Urothelium cell line (cell line): Measurements from ENCODE around the gene ADORA2A.
A peak's percentile ranks its signal among the peaks of the same experiment; 100 is the strongest.

Experiments
- DNase-seq: peaks from one replicate; pipeline ENCODE4 v3.0.0; 2011; ENCODE audit warnings: low spot score, mixed read lengths
- FAIRE-seq: peaks from 2 replicates; lab custom pipeline; 2011; peaks lifted over from hg19 to GRCh38; lab: Jason Lieb, UNC

Gene ADORA2A

DNA sequence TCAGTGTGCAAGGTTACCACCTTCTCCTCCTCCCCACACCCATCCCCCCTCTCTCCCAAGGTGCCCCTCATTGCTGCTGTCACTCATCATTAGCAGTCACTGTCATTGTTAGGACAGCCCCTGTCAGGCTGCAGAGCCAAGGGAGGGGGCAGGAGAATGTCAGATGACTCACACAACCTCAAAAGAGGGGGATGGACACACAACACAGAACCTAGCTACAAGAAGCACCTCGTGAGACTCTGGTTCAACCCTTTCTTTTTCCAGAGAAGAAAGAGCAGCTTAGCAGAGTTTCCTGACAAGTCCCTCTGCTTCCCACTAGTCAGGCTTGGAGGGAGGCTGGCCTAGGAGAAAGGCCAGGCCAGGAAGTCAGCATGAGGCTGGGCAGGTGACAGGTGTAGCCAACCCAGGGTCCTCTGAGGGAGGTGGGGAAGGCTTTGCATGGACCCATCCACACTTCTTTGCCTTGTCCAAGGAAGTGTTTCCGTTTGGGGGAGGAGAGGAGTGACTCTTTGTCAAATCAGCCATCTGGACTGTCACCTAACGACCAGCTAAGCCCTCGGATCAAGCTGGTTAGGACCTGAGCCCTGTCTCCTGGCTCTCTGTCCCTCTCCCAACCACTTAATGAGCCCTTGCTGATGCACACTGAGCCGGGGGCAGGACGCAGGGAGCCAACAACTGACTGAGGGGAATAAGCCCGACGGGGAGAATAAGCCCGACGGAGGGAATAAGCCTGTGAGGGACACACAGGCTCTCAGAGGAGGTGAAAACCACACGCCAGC, 18.3 kb downstream of the ADORA2A start:
- FAIRE-seq (peak; percentile 78), DNase-seq (peak; percentile 67)

DNA sequence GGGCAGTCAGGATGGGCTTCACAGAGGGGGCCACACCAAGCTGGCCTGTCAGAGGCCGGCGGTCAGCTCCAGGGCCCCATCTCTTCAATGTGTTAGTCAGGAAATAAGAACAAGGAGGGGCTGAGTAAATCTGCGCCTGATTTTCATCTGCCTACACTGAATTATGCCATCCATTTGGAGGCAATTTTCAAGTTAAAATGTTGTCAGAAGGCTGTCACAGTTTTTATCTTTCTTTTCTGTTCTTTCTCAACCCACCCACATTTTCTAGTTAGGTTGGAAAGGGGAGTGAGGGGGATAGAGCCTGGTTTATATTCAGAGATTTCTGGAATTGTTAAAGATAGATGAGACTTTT, 18.8 kb downstream of the ADORA2A start:
- FAIRE-seq: no peak
- no peak for DNase-seq

DNA sequence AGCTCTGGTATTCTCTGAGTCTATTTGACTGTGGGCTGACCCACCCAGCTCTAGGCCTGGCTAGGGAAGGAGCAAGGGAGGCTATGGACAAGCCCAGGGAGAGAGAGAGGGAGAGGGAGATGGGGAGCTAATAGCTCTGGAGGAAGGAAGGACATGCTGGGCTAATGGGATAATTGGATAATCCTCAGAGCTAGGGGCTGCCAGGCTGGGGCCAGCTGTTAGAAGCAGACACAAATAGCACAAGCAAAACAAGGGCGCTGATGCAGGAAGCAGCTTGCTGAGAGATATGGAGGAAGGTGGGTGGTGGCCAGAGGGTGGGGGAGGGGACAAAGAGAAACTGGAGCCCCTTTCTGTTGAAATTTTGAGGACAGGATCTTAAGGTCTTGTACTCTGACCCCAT, 23.2 kb downstream of the ADORA2A start:
- DNase-seq: no peak
- FAIRE-seq: no peak

DNA sequence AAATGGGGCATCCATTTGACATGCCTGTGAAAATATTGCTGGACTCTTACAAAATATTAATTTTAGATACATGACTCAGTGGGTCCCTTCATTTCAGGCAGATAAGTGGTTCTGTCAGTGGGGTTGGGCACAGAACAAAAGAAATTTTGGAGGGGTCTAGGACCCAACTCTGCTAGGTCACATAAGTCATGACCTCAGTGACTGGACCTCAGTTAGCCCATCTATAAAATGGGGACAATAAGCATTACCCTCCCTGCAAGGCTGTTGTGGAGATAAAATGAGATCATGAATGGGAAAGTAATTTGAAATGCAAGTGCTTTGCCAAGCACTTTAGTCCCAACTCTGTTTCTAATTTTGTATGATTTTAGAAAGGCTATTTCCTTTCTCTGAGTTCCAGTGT, 23.8 kb downstream of the ADORA2A start:
- DNase-seq (no peak), FAIRE-seq (no peak)

DNA sequence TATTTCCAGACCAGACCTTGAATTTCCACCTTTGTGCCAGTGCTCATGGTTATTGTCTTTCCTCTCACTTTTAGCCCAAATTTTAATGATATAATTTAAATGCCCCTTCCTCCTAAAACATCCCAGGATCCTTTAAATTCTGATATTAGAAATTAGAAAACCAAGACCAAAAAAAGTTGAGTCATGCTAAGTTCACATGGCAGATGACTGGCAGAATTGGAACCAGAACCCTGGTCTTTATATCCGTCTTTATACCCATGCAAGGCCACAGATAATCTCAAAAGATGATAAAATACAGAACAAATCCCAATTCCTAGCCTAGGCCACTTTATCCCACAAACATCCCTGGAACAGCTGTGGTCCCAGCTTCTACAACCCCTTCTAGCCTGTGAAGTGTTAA, 26.5 kb downstream of the ADORA2A start:
- no peak for DNase-seq
- FAIRE-seq: no peak

DNA sequence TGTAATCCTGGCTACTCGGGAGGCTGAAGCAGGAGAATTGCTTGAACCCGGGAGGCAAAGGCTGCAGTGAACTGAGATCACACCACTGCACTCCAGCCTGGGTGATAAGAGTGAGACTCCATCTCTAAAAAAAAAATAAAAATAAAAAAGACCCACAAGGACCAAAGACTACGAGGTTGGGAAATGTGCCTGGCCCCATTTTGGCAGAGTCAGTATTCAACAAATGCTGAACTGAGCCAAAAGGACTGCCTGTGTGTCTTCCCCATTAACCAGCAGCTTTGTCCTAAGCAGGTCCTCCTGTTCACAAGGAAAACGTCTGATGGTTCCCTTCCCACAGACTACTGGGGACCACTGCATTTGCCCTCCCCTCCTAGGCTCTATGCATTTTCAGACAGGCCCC, 27.6 kb downstream of the ADORA2A start:
- DNase-seq (no peak), FAIRE-seq (no peak)

DNA sequence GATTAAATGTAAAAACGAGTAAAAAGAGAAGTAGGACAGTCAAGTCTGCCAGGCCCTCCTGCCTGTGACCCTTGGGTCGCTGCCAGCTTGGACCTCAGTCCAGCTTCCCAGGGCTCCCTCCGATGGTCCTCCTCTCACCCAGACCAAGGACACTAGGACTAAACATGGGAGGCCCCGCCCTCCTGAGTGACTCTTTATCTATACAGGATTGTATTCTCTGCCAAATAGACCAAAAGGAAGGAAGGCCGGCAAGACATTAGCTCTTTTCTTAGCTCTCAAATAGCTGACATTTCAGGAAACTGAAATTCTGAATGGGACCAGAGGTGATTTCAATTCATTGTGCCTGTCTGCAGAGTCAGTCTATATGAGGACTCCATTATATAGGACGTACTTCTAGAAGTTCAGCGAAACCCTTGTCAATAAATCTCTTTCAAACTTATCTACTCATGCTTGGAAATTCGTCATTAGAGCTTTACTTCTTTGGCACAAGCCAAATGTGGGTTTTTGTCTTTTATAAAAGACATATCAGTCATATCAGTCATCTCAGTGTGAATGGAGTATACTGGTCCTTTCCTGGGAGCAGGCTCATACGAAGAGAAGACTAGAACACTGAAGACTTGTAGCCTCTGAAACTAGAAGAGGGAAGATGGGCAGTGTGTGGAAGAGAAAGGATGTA, 28.5 kb downstream of the ADORA2A start:
- DNase-seq (no peak), FAIRE-seq (no peak)

DNA sequence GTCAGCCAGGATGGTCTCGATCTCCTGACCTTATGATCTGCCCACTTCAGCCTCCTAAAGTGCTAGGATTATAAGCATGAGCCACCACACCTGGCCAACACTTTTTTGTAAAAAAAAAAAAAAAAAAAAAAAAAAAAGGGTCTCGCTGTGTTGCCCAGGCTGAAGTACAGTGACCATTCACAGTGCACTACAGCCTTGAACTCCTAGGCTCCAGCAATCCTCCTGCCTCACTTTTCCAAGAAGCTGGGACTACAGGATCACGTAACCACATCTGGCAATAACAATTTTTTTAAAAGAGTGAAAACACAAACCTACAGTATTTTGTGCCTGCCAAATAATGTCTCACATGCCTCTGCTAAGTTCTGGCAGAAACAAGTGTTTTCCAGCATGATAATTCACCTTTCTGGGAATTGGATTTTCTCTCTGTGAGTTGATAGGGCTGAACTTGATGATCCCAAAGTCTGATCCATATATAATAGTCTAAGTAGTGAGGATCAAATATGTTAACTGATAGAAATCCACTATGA, 30.6 kb downstream of the ADORA2A start:
- no peak for DNase-seq
- no peak for FAIRE-seq

DNA sequence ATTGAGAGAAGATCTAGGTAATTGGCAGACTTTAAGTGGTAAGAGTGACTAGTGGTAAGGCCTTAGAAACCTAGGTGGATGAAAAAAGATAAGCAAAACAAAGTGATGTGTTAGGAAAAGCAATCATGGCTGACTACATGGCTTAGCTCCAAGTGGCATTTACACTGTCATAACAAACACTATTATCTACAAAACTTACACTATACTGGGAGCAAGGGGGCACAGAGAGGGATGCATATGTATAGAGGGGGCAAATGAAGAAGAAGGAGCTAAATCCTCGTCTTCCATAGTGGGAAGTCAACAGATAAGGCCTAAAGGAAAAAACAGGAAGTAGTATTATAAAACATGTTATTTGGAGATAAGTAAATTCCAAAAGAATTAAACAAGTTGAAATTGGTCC, 32.5 kb downstream of the ADORA2A start:
- FAIRE-seq (no peak), DNase-seq (no peak)

DNA sequence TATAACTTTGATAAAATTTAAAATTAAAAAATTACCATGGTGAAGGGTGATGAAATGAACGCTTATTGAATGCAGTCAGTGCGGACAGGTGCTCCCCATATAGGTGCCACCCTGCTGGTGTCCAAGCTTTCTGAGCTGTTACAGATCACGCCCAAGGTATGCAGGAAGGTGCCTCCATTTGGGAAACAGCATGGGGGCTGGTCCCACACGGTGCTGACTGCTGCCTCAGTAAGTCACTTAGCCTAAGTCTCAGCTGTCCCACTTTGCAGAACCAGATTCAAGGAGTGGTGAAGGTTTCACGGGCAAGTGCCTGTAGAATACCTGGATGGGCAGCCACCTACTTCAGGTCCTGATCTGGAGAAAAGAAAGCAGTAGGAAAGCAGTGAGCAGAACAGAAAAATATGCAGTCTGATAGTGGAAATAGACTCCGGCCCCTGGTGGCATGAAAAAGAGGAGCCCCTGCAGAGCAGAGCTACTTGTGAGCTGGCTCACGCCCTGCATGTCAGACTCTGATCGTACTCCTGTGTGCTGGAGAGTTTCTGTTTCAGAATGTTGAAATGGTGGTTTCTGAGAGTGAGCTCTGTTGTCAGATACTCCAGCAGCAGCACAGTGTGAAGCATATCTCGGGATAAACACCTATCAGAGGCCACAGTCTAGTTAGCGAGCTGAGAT, 33.2 kb downstream of the ADORA2A start:
- DNase-seq (no peak), FAIRE-seq (no peak)

DNA sequence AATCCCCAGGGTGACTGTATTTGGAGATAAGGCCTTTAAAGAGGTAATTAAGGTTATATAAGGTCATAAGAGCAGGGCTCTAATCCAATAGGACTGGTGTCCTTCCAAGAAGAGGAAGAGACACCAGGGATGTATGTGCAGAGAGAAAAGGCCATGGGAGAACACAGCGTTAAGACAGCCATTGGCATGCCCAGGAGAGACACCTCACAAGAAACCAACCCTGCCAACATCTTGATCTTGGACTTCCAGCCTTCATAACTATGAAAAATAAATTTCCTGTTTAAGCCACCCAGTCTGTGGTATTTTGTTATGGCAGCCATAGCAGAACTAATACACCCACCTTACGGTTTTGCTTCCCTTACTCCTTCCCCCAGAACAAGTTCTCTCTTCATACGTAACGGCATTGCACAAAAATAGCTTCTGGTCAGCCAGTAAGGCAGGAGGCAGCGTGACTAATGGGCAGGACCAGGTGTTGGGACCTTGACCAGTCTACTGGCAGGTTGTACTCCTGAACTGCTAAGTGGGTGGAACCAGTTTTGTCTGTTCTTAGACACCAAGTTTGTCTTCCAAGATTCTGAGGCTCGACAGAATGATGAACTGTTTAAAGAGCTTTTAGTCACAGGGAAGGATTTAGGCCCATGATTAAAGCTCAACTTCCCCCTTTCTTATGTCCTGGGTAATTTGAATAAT, 35.8 kb downstream of the ADORA2A start:
- no peak for DNase-seq

DNA sequence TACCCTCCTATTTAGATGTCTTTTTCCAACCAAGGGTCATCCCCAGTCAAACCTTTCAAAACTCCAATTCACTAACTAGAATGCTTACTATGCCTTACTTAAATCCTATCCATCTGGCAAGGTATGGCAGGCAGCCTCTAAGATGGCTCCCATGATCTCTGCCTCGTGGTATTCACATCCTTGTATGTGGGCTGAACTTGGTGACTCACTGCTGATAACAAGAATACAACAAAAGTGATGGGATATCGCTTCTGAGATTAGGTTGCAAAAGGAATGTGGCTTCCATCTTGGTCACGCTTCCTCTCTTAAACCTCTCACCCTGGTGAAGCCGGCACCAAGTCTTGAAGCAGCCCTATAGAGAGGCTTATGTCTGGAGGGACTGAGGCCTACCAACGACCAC, 38.2 kb downstream of the ADORA2A start:
- FAIRE-seq (peak; percentile 96), DNase-seq (peak; percentile 40)

More for the DNA sequence above, 35.8 kb downstream of the ADORA2A start:
- FAIRE-seq: no peak

DNA sequence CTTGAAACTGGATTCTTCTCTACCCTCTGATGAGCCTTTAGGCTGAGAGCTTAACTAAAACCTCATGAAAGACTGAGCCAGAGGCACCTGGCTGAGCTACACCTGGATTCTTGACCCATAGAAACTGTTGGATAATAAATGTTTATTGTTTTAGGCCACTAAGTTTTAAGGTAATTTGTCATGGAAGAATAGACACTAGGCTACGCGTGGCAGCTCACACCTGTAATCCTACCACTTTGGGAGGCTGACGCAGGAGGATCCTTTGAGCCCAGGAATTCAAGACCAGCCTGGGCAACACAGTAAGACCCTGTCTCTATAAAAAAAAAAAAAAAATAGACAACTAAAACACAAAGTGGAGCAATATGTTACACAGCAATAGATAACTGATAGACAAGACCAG, 38.6 kb downstream of the ADORA2A start:
- DNase-seq: no peak

DNA sequence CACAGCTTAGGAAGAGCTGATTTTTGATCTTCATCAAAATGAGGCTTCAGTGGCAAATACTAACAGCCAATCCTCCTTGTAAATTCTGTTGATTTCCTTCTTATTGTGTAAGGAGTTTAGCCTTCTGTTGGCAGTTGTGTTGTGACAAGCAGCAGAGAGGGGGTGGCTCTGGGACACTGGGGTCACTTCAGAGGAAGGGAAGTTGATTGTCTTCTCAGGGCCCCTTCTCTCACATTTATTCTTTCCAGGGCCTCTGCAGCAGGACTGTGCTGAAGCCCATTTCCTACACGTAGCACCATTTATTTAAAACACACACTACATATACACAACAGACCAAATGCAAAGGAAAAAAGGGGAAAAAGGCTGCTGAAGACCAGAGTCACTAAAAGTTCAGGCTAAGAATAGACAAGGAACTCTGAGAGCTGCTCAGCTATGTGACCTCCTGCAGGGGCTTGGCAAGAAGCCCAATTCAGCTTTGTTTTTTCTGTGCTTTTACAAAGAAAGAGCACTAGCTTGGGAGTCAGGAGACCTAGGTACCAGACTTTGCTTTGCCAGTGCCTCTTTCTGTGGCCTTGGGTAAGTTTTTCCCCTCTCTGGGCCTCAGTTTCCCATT, 39.4 kb downstream of the ADORA2A start:
- FAIRE-seq (no peak), DNase-seq (peak; percentile 63)

More for the DNA sequence above, 38.6 kb downstream of the ADORA2A start:
- no peak for FAIRE-seq

DNA sequence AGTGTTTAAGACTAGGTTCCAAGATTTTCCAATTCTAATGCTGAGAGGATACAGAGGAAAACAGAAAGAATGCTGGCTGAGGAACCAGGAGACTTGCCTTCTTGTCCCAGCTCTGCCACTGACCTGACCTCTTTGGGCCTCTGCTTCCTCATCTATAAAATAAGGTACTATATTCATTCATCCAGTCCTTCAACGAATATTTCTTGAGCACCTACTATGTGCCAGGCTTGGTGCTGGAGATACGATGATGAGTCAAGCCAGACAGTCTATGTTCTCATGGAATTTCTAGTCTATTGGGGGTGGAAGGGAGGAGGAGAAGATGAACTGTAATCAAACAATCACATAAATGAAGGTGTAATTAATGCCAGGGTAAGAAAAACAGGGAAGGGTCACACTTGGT, 39.9 kb downstream of the ADORA2A start:
- no peak for DNase-seq
- no peak for FAIRE-seq

DNA sequence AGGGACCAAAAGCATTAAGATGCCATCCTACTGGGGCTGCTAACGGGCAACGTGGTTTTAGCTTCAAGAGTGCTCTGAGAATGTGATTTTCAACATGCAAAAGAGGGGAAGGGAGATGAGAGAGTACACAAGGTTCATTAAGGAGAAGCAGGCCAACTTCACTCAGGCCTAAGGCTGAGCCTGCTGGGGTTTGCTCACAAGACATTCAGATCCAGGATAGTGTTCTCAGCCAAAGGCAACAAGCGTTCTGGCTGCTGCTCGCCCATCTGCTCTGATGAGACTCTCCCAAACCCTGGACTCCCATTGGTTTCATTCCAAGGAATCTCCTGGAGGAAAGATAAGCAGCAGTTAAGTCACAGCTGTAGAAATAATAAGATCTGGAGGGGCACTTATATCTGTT, 44.2 kb downstream of the ADORA2A start:
- FAIRE-seq (peak; percentile 61), DNase-seq (no peak)

DNA sequence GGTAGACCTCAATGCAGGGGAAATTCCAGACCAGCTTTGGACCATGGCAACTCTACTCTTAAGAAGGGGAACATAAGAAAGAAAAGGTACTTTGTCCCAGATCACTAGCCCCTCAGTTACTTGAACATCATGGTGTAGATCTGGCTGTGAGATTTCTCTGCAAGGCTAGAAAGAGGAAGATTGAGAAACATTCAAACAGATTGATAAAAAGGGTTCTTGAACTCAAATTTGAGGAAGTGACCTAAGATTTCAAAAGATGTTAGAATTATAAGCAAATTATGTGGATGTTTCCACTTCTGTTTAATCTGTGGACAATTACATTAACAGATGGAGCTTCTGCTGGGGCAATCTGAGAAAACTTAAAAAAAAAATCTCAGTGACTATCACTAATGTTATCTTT, 45.9 kb downstream of the ADORA2A start:
- DNase-seq (no peak), FAIRE-seq (no peak)

DNA sequence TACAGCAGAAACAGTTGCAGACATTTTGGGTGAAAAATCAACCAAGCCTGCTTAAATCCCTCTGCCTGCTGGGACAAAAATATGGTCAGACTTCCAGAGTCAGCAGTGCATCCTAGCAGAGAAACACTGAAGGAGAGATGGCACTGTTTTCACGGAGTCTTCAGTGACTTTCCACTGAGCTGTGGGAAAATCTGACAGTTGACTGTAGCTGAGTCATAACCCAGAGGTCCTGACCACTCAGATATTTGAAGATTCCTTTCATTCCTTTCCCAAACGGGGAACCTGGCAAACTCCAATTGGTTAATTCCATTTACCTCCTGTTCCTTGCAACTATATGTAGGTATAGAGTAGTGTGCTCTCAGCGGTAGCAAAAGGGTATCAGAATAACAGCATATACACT, 46.8 kb downstream of the ADORA2A start:
- FAIRE-seq (peak; percentile 69), DNase-seq (peak; percentile 91)

DNA sequence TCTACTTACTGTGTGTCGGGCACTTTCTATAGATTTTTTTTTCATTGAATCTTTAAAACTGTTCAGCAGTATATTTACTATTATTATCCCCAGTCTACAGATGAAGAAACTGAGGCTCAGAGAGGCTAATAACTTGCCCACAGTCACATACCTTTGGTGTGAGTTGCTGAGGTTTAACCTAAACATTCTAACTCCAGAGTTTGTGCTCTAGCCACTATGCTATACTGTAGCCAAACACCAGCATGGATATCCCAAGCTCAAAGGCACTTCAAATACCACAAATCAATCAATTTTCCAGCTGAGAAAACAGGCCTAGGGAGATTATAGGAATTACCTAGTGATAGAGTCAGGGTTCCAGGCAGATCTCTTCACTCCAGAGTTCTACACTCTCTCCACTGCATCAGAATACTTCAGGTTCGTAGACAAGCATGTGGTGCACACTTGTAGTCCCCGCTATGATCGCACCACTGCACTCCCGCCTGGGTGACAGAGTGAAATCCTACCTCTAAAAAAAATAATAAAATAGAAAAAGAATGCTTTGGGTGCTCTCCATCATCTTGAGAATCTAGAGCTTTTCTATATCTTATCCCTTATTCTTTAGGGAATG, 47.4 kb downstream of the ADORA2A start:
- DNase-seq: no peak
- no peak for FAIRE-seq

DNA sequence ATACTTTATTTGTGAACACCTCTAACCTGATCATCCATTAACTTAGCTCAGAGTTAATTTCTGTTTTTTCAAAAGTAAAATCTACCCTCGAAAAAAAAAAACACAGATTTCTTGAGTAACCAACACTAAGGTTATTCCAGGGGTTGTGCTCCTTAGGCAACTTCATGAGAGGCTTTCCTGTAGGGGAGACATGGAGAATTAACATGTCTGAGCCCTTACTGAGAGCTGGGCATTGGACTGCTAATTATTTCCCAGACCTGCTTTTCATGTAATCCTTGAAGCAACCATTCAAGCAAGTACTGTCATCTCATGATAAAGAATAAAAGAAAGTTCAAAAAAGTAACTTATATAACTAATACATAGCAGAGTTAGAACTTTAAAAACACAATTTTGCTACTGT, 54.2 kb downstream of the ADORA2A start:
- FAIRE-seq: no peak
- no peak for DNase-seq
